Ramos (cell line): Measurements from ENCODE around the gene NLRP9.

Experiments used
- in situ Hi-C: fragments of 300-500 bp; cut with MboI; formaldehyde crosslinking; loops from one replicate; pipeline ENCODE4 v1.14.3; 2022; ENCODE audit warnings: low sequenced_read_pairs; ENCODE audit not compliant: unreplicated experiment

Gene NLRP9

DNA sequence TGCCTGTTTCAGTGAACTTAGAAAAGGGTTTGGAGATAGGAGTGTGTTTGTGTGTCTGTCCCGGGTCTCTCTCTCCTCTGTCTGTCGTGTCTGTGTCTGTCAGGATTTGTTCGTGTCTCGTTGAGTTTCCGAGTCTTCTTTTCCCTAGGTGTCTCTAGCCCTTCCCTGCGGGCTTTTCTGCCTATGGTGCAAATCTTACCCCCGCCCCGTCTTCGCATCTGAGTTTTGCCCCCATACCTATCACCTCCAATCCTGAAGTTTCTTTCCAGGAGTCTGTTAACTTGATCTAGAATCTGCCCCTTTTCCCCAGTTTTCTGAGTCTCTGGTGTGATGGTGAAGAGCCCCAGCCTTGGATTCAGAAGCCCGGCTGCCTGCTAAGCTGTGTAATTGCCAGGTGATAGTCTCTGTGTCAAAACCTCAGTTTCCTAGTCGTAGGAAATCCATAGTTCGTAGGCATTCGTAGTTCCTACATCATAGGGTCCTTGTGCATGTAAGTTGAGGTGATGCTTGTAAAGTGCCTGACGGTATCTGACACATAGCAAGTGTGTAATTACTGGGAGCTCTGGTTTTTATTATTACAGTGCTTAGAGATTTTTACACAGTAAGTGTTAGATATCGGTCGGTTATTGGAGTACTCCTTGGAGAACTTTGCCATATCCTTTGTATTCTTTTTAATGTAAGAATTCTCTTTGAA, 62.4 kb downstream of the NLRP9 start:
- in situ Hi-C loops = no loop called here

GRCh38 chr19:55674841-55675660, 63.2 kb downstream of the NLRP9 start, which contains the start of gene EPN1:
Gene EPN1, plus strand, starts transcription at chr19:55675226. Its CDS starts 3,402 bp downstream, at chr19:55678628.
- in situ Hi-C loops = loop anchor here (25.0 kb wide), 1 partner anchor 1488 kb away; the partner anchor contains the start of genes MBOAT7 and TSEN34

GRCh38 chr19:55674459-55674840, 63.8 kb downstream of the NLRP9 start:
- in situ Hi-C loops = loop anchor here (25.0 kb wide), 1 partner anchor 1487 kb away; the partner anchor contains the start of genes MBOAT7 and TSEN34

GRCh38 chr19:55673889-55674288, 64.3 kb downstream of the NLRP9 start:
- in situ Hi-C loops = loop anchor here (25.0 kb wide), 1 partner anchor 1487 kb away; the partner anchor contains the start of genes MBOAT7 and TSEN34

DNA sequence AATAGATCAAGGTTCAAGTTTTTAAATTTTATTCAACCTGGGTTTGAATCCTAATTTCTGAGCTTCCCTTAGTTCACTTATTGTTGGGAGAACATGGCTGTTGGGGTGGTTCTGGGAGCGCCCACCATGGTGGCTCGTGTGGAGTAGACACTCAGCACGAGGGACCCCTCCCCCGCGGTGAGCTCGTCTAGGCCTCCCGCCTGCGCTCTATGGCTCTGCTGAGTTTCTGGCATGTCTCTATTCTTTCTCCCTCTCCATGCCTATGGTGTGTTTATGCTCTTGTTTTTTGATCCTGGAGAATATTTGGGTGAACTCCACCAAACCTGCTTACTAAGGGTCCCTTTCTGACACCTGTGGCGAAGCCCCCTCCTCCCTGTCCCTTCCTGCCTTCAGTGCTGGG, 64.7 kb downstream of the NLRP9 start:
- in situ Hi-C loops = loop anchor here (25.0 kb wide), 1 partner anchor 1486 kb away; the partner anchor contains the start of genes MBOAT7 and TSEN34

- in situ Hi-C loops = loop anchor here (25.0 kb wide), 1 partner anchor 1485 kb away; the partner anchor contains the start of genes MBOAT7 and TSEN34
These were observed 65.8 kb downstream of the NLRP9 start for GRCh38 chr19:55672418-55672817.

DNA sequence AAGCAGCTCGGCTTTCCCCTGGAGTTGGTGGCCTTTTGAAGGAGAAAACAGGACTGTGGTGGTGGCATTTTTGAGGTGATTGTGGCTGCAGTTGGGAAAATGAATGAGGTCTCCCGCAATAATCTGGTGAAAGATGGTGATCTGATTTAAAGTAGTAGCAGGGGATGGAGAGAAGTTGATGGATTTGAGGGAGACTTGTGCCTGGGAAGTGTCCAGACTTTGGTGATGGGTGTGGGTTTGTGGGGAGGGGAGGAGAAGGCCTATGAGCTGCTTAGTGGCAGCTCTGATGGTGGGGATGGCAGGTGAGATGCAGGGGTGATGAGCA, 67.2 kb downstream of the NLRP9 start:
- in situ Hi-C loops = loop anchor here (25.0 kb wide), 1 partner anchor 1484 kb away; the partner anchor contains the start of genes MBOAT7 and TSEN34

GRCh38 chr19:55670280-55671053, 67.7 kb downstream of the NLRP9 start:
- in situ Hi-C loops = loop anchor here (25.0 kb wide), 1 partner anchor 1483 kb away; the partner anchor contains the start of genes MBOAT7 and TSEN34

DNA sequence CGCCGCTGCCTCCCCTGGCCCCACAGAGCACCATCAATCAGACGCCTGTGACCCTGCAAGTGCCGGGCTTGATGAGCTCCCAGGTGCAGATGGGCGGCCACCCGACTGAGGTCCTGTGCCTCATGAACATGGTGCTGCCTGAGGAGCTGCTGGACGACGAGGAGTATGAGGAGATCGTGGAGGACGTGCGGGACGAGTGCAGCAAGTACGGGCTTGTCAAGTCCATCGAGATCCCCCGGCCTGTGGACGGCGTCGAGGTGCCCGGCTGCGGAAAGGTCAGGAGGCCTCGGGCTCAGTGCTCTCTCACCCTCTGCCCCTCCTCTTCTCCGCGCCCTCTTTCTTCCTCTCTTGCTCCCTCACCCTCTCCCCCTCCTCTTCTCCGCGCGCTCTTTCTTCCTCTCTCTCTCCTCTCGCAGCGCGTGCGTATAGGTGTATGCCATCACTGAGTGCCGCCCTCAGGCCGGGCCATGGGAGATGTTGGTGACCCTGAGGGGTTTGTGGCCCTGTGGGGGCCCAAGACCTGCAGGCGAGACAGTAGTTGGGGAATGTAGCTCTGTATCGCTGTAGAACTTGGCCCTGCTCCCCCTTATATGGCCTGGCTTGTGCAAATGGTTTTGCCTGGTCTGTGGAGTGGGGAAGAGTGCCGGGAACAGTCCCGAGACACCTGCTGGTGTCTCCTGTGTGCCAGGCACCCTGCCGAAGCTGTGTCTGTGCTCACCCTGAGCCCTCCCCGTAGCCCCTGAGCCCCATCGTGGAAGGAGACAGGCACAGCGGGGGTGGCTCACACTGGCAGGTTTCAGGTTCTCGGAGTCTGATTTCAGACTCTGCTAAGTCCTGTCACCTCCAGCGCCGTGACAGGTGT, 68.6 kb downstream of the NLRP9 start:
- in situ Hi-C loops = loop anchor here (25.0 kb wide), 1 partner anchor 1482 kb away; the partner anchor contains the start of genes MBOAT7 and TSEN34

- in situ Hi-C loops = loop anchor here (25.0 kb wide), 1 partner anchor 1481 kb away; the partner anchor contains the start of genes MBOAT7 and TSEN34
These were observed 69.4 kb downstream of the NLRP9 start for GRCh38 chr19:55668603-55669348.

- in situ Hi-C loops = loop anchor here (25.0 kb wide), 1 partner anchor 1481 kb away; the partner anchor contains the start of genes MBOAT7 and TSEN34
These were observed 70.2 kb downstream of the NLRP9 start for GRCh38 chr19:55667958-55668357.

DNA sequence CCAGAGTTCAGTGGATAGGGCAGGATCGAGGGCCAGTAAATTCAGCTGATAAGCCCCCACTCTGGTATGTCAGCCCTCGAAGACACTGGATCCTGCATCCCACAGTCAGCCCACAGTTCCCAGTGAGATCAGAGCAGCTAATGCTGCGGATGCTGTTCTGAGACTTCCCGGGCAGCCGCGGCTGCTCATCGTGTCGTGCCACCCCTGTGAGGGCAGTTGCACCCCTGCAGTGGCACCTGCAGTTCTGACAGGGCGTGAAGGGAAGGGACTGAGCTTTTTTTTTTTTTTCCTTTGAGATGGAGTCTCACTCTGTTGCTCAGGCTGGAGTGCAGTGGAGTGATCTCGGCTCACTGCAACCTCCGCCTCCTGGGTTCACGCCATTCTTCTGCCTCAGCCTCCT, 70.7 kb downstream of the NLRP9 start:
- in situ Hi-C loops = loop anchor here (25.0 kb wide), 1 partner anchor 1480 kb away; the partner anchor contains the start of genes MBOAT7 and TSEN34

GRCh38 chr19:55667006-55667381, 71.2 kb downstream of the NLRP9 start:
- in situ Hi-C loops = loop anchor here (25.0 kb wide), 1 partner anchor 1480 kb away; the partner anchor contains the start of genes MBOAT7 and TSEN34

- in situ Hi-C loops = loop anchor here (25.0 kb wide), 1 partner anchor 1479 kb away; the partner anchor contains the start of genes MBOAT7 and TSEN34
These were observed 71.7 kb downstream of the NLRP9 start for GRCh38 chr19:55666343-55667005.

GRCh38 chr19:55663846-55664536, 74.2 kb downstream of the NLRP9 start:
- in situ Hi-C loops = loop anchor here (25.0 kb wide), 1 partner anchor 1477 kb away; the partner anchor contains the start of genes MBOAT7 and TSEN34

- in situ Hi-C loops = loop anchor here (25.0 kb wide), 1 partner anchor 1475 kb away; the partner anchor contains the start of genes MBOAT7 and TSEN34
These were observed 76.4 kb downstream of the NLRP9 start for GRCh38 chr19:55661826-55662225.

DNA sequence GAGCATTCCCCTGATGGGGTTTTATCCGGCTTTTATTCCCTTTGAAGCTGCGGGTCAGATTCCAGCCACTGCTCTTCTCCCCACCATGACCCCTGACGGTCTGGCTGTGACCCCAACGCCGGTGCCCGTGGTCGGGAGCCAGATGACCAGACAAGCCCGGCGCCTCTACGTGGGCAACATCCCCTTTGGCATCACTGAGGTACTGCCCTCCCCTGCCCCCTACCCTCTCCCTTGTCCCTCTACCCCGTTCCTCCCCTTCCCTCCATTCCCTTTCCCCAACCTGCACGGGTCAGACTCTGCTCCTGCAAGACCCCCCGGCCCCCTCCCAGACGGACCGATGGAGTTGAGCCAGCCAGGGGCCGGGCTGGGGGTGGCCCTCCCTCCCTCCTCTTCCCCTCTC, 77.2 kb downstream of the NLRP9 start:
- in situ Hi-C loops = loop anchor here (25.0 kb wide), 1 partner anchor 1474 kb away; the partner anchor contains the start of genes MBOAT7 and TSEN34
